Measurements from ENCODE around the gene CLHC1.

DNA sequence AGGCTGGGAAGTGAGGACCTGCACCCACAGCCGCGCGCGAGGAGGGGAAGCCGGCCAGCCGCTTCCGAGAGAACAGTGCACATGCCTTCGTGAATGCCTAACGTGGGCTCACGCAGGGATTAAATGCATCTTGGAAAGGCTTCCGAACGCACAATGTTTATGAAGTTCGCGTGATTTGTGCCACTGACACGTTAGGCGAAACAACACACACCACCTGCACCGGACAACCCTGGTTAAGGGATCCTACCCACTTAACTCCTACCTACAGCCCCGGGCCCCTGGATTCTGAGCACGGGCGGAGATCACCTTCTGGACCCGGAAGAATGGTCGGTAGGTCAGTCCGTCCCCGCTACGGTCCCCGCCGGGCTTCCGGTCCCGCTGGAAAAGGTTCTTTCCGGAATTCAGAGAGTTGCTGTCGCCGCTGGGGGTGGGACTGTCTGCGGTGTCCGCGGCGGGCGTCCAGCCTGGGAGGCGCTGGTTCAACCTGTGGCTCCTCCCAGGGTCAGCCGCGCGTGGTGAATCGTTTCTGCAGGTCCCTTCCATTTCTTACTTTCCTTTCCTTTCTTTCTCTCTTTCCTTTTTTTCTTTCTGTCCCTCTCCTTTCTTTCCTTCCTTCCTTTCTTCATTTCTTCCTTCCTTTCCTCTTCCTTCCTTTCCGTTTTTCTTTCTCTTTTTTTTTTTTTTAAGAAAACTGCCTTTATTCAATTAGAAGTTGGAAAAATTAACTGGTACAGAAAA is 37.0 kb upstream of the CLHC1 start, which contains the start of gene MTIF2:
- TF ChIP-seq POLR2AphosphoS5 (IDR thresholded peaks at IDR 0.05) (peak; percentile 81 to 92), EP300 (IDR thresholded peaks at IDR 0.05) (no peak), POLR2A (IDR thresholded peaks at IDR 0.05; ENCODE audit: low read depth) (no peak)
- TF ChIP-seq, protein P1, sequence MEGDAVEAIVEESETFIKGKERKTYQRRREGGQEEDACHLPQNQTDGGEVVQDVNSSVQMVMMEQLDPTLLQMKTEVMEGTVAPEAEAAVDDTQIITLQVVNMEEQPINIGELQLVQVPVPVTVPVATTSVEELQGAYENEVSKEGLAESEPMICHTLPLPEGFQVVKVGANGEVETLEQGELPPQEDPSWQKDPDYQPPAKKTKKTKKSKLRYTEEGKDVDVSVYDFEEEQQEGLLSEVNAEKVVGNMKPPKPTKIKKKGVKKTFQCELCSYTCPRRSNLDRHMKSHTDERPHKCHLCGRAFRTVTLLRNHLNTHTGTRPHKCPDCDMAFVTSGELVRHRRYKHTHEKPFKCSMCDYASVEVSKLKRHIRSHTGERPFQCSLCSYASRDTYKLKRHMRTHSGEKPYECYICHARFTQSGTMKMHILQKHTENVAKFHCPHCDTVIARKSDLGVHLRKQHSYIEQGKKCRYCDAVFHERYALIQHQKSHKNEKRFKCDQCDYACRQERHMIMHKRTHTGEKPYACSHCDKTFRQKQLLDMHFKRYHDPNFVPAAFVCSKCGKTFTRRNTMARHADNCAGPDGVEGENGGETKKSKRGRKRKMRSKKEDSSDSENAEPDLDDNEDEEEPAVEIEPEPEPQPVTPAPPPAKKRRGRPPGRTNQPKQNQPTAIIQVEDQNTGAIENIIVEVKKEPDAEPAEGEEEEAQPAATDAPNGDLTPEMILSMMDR (IDR thresholded peaks at IDR 0.05), result peak in 2 of 3 experiments; percentile 2 to 26
